Endothelial cell of umbilical vein (primary cell): ENCODE results near the gene SLC7A6OS. TPM values are rescaled to one million over a fixed set of nuclear protein-coding genes. Genes with fewer than 3 reads are reported as not detected.

Experiments
- BruUV-seq: library from RNA; stranded (reverse); fragments of 400-500 nt; replicated peaks from 2 replicates; lab custom pipeline; 2021; lab: Mats Ljungman, UMichigan
- CTCF ChIA-PET: fragments of 300-600, 350-600 bp; sonication (Branson Sonifier 250); formaldehyde crosslinking; loops from one replicate; lab custom pipeline; 2021; ENCODE audit warnings: antibody characterized with exemption, inconsistent platforms; lab: Charles Lee
- POLR2A ChIA-PET: fragments of 300-600, 350-600 bp; sonication (Branson Sonifier 250); formaldehyde crosslinking; loops from one replicate; lab custom pipeline; 2021; ENCODE audit warnings: antibody characterized with exemption, inconsistent platforms; lab: Charles Lee
- DNase-seq: peaks from one replicate; pipeline ENCODE4 v3.0.0-alpha.2; 2011; ENCODE audit warnings: low read depth, low spot score
- FAIRE-seq: peaks from 2 replicates; lab custom pipeline; 2011; peaks lifted over from hg19 to GRCh38; lab: Jason Lieb, UNC
- H2AFZ ChIP-seq: 2 replicates; pipeline ENCODE4 v1.6.0; 2012; ENCODE audit warnings: low read depth, low read length, control low read depth, inconsistent platforms
- H3K27ac ChIP-seq: 2 replicates; pipeline ENCODE4 v1.5.1; 2011; ENCODE audit warnings: low read depth, mild to moderate bottlenecking, control low read depth, low read length, moderate library complexity; ENCODE audit not compliant: insufficient read depth
- H3K27me3 ChIP-seq, 2 experiments: 2 replicates each; pipeline versions ENCODE4 v1.6.0 to v1.6.1; 2011; ENCODE audit warnings: low read length in 2 of 2, mixed read lengths in 1 of 2; ENCODE audit not compliant: control insufficient read depth in 2 of 2, insufficient read depth in 2 of 2
- H3K36me3 ChIP-seq, 2 experiments: 2 replicates in 1 of 2; 3 replicates in 1 of 2; pipeline ENCODE4 v1.5.1; 2011; ENCODE audit warnings: low read length in 2 of 2, mild to moderate bottlenecking in 1 of 2, moderate library complexity in 1 of 2; ENCODE audit not compliant: control insufficient read depth in 2 of 2, insufficient read depth in 2 of 2; ENCODE audit errors: extremely low read depth in 1 of 2
- H3K4me1 ChIP-seq: 3 replicates; pipeline ENCODE4 v1.5.1; 2011; ENCODE audit warnings: mild to moderate bottlenecking, low read length; ENCODE audit not compliant: control insufficient read depth, insufficient read depth; ENCODE audit errors: extremely low read depth
- H3K4me2 ChIP-seq: 2 replicates; pipeline ENCODE4 v1.6.1; 2011; ENCODE audit warnings: low read length, control low read depth, mixed read lengths; ENCODE audit not compliant: insufficient read depth
- H3K4me3 ChIP-seq, 3 experiments: fragments of 200-600 bp in 1 of 3; sonication (generic), shearing (Covaris generic) in 1 of 3; replicated peaks in 1 of 3; 2 replicates each; pipeline ENCODE4 v1.5.1; 2011 to 2016; ENCODE audit warnings: control low read depth in 3 of 3, low read length in 3 of 3, mild to moderate bottlenecking in 2 of 3, inconsistent platforms in 1 of 3, low read depth in 1 of 3, moderate library complexity in 1 of 3; ENCODE audit not compliant: insufficient read depth in 1 of 3
- H3K79me2 ChIP-seq: 2 replicates; pipeline ENCODE4 v1.6.0; 2012; ENCODE audit warnings: low read length, inconsistent platforms; ENCODE audit not compliant: control insufficient read depth, insufficient read depth
- H3K9ac ChIP-seq: replicated peaks from 2 replicates; pipeline ENCODE3; 2011; ENCODE audit warnings: low read length, control low read depth; ENCODE audit not compliant: insufficient read depth; ENCODE audit errors: extremely low read depth
- H3K9me1 ChIP-seq: replicated peaks from 3 replicates; pipeline ENCODE4 v1.6.0; 2011; ENCODE audit warnings: mild to moderate bottlenecking, low read length; ENCODE audit not compliant: control insufficient read depth, insufficient read depth; ENCODE audit errors: extremely low read depth
- H3K9me3 ChIP-seq: replicated peaks from 2 replicates; pipeline ENCODE4 v1.5.1; 2012; ENCODE audit warnings: low read length, inconsistent platforms; ENCODE audit not compliant: control insufficient read depth, insufficient read depth
- H4K20me1 ChIP-seq: replicated peaks from 2 replicates; pipeline ENCODE3; 2011; ENCODE audit warnings: mild to moderate bottlenecking, low read length; ENCODE audit not compliant: control insufficient read depth, insufficient read depth; ENCODE audit errors: extremely low read depth
- EZH2 ChIP-seq: IDR thresholded peaks from 2 replicates; pipeline ENCODE4 v1.6.1; 2012; ENCODE audit warnings: borderline replicate concordance, low read depth, mild to moderate bottlenecking, moderate library complexity, low read length, inconsistent platforms; ENCODE audit not compliant: severe bottlenecking
- FOS ChIP-seq: IDR thresholded peaks from 2 replicates; pipeline ENCODE4 v1.6.1; 2011; ENCODE audit warnings: mild to moderate bottlenecking, low read length, moderate library complexity, borderline replicate concordance; ENCODE audit not compliant: insufficient read depth
- GATA2 ChIP-seq: IDR thresholded peaks from 2 replicates; pipeline ENCODE4 v1.7.0; 2011; ENCODE audit warnings: low read depth, mild to moderate bottlenecking, moderate library complexity, mixed read lengths, low read length; ENCODE audit not compliant: insufficient read length, insufficient read depth
- JUN ChIP-seq: IDR thresholded peaks from 2 replicates; pipeline ENCODE4 v1.6.1; 2011; ENCODE audit warnings: borderline replicate concordance, low read depth; ENCODE audit not compliant: insufficient read length, insufficient read depth
- MYC ChIP-seq: IDR thresholded peaks from one replicate; pipeline ENCODE4 v1.6.1; 2011; ENCODE audit warnings: mild to moderate bottlenecking, low read depth, low read length
- POLR2A ChIP-seq: IDR thresholded peaks from 2 replicates; pipeline ENCODE4 v1.6.1; 2012; ENCODE audit warnings: low read depth, mild to moderate bottlenecking, control low read depth, low read length
- POLR2AphosphoS5 ChIP-seq: IDR thresholded peaks from 2 replicates; pipeline ENCODE4 v1.6.1; 2012; ENCODE audit warnings: low read depth, mild to moderate bottlenecking, control low read depth, low read length, moderate library complexity; ENCODE audit not compliant: insufficient read depth
- dilution Hi-C: fragments of 300-500 bp; cut with MboI; formaldehyde crosslinking; loops from one replicate; pipeline ENCODE4 v1.15.0; 2019; ENCODE audit warnings: low sequenced_read_pairs; ENCODE audit not compliant: extremely low pct_ligation_motif_present
- intact Hi-C: fragments of 100-400 bp; cut with micrococcal nuclease; formaldehyde crosslinking; loops from one replicate; pipeline ENCODE4 v1.10.0; 2022
- polyA plus RNA-seq, 4 experiments: library from polyadenylated mRNA; depleted of rRNA in 3 of 4; stranded (reverse) in 3 of 4; unstranded in 1 of 4; fragments of >200 nt; gene quantifications; 2 replicates each; pipeline versions ENCODE4 v1.2.1 to v1.2.3, GENCODE V29; 2011 to 2012; ENCODE audit warnings: missing spikeins in 1 of 4
- total RNA-seq: library from RNA; stranded (reverse); gene quantifications from 2 replicates; pipeline ENCODE4 v1.2.3, GENCODE V29; 2021
- TF ChIP-seq, protein P1 (sequence below): IDR thresholded peaks from 2 replicates; pipeline ENCODE4 v1.6.1; 2011; ENCODE audit not compliant: insufficient read depth, insufficient read length
- TF ChIP-seq, protein P2 (sequence below), 2 donors: IDR thresholded peaks; 1 replicate in 1 of 2; 2 replicates in 1 of 2; pipeline ENCODE4 v1.5.1; 2011; ENCODE audit warnings: low read length in 2 of 2, mild to moderate bottlenecking in 2 of 2, moderate library complexity in 2 of 2, control low read depth in 1 of 2, inconsistent platforms in 1 of 2, low read depth in 1 of 2; ENCODE audit not compliant: insufficient read depth in 1 of 2; ENCODE audit errors: extremely low read depth in 1 of 2

Gene SLC7A6OS
- total and polyA plus RNA-seq, 2 donors (not counting 3 experiments of a cell fraction or from before 2014, with no cell fraction given): 8.3 to 22.9 TPM

DNA sequence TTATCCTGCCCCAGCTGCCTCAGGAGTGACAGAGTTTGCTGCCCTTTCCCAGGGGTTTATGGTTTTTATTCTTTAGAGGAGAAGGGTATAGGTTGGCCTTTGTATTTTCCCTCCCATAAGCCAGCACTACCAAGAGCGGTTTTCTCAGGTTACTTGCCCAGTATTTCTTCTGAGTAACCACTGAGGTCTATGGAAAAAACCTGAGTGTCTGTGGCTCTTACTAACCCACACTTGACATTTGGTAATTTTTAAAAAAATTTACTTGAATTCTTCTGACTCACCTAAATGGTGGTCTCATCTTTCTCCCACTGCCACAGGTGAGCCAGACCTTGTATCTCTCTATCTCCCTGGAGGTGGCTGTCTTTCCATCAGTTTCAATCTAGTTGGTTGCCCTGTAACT lies 40.4 kb downstream of the SLC7A6OS start:
- CTCF ChIA-PET: interaction anchor here (0.7 to 1.6 kb wide), 2 partner anchors 19 to 84 kb away, joined by 3 to 4 read pairs; no protein-coding TSS in a partner anchor
- POLR2A ChIA-PET: interaction anchor here (0.7 kb wide), 1 partner anchor 40 kb away, joined by 3 read pairs; the partner anchor contains the start of genes PRMT7 and SLC7A6OS
- peaks cover 0 to 25% of the 10 kb centered on the region in 2 experiments for H3K36me3 ChIP-seq

More for the DNA sequence above, 40.4 kb downstream of the SLC7A6OS start:
- Histone ChIP-seq H3K27me3 (no peaks in the 10 kb centered on the region), H3K9me3 (no peaks in the 10 kb centered on the region), H3K4me1 (peaks cover 21% of the 10 kb centered on the region), H3K4me3 (no peak overlapping the region), H3K4me2 (no peak overlapping the region), H3K79me2 (peaks cover 95% of the 10 kb centered on the region), H3K9me1 (no peaks in the 10 kb centered on the region), H4K20me1 (no peaks in the 10 kb centered on the region), H3K9ac (no peak overlapping the region), H2AFZ (no peak overlapping the region), H3K27ac (no peak overlapping the region)
- no peak for FAIRE-seq
- TF ChIP-seq FOS: no peak
- TF ChIP-seq EZH2: no peak
- no peak for TF ChIP-seq MYC
- no peak for TF ChIP-seq POLR2AphosphoS5
- TF ChIP-seq POLR2A: no peak
- TF ChIP-seq JUN: no peak
- TF ChIP-seq, protein P1, sequence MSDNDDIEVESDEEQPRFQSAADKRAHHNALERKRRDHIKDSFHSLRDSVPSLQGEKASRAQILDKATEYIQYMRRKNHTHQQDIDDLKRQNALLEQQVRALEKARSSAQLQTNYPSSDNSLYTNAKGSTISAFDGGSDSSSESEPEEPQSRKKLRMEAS: no peak
- TF ChIP-seq, protein P2, sequence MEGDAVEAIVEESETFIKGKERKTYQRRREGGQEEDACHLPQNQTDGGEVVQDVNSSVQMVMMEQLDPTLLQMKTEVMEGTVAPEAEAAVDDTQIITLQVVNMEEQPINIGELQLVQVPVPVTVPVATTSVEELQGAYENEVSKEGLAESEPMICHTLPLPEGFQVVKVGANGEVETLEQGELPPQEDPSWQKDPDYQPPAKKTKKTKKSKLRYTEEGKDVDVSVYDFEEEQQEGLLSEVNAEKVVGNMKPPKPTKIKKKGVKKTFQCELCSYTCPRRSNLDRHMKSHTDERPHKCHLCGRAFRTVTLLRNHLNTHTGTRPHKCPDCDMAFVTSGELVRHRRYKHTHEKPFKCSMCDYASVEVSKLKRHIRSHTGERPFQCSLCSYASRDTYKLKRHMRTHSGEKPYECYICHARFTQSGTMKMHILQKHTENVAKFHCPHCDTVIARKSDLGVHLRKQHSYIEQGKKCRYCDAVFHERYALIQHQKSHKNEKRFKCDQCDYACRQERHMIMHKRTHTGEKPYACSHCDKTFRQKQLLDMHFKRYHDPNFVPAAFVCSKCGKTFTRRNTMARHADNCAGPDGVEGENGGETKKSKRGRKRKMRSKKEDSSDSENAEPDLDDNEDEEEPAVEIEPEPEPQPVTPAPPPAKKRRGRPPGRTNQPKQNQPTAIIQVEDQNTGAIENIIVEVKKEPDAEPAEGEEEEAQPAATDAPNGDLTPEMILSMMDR (IDR thresholded peaks at IDR 0.05; ENCODE audit: extremely low read depth in 1 of 2, insufficient read depth in 1 of 2, low read depth in 1 of 2, low read length in 2 of 2): no peak
- no peak for TF ChIP-seq GATA2
- BruUV-seq: no TSS peak
- no peak for DNase-seq
- dilution Hi-C loops (no loop called here), intact Hi-C loops (no loop called here)
